Suprapubic skin (tissue), 3 donors: ENCODE measurements around the gene HECTD2.

ENCODE experiments used
- CTCF ChIP-seq, 2 donors: fragments of 200-600 bp in 1 of 2; fragments of 450-650 bp in 1 of 2; sonication (generic) in 1 of 2; IDR thresholded peaks; one replicate each; pipeline ENCODE4 v1.5.1; 2016 to 2019; ENCODE audit warnings: antibody characterized with exemption in 2 of 2, mild to moderate bottlenecking in 1 of 2, moderate library complexity in 1 of 2
- POLR2A ChIP-seq, 2 donors: fragments of 450-650 bp; IDR thresholded peaks; one replicate each; pipeline ENCODE4 v1.6.1; 2017; ENCODE audit warnings: antibody characterized with exemption in 2 of 2, mild to moderate bottlenecking in 2 of 2, moderate library complexity in 2 of 2

GRCh38 chr10:91360461-91360860 lies 49.7 kb upstream of the HECTD2 start:
- TF ChIP-seq POLR2A (IDR thresholded peaks at IDR 0.05) = no peak
- no peak for TF ChIP-seq CTCF (IDR thresholded peaks at IDR 0.05)
